Gastrocnemius medialis (tissue), 4 donors: ENCODE results near the gene PRDX5. TPM values are rescaled to one million over a fixed set of nuclear protein-coding genes. Genes with fewer than 3 reads are reported as not detected.
"Not testable (repeated sequence)": the region's sequence is repeated elsewhere in the genome, so short reads cannot be mapped to it uniquely, and the experiment has no call there.

ENCODE experiments used
- ATAC-seq, 2 donors: fragments of 150-250 bp; one replicate each; pipeline ENCODE4 v1.9.1; 2016
- DNase-seq, 2 donors: peaks; one replicate each; pipeline ENCODE4 v3.0.0-alpha.2; 2019
- H3K27ac ChIP-seq, 4 donors: fragments of 200-600 bp; sonication (generic); 1 replicate in 1 of 4; 2 replicates in 3 of 4; pipeline ENCODE4 v1.5.1; 2016 to 2018; ENCODE audit warnings: mild to moderate bottlenecking in 2 of 4, moderate library complexity in 1 of 4
- H3K27me3 ChIP-seq, 3 donors: fragments of 200-600 bp; sonication (generic) in 2 of 3; 1 replicate in 1 of 3; 2 replicates in 2 of 3; pipeline versions ENCODE4 v1.5.1 to v1.6.0; 2016 to 2019; ENCODE audit warnings: mild to moderate bottlenecking in 1 of 3, moderate library complexity in 1 of 3
- H3K36me3 ChIP-seq, 2 donors: fragments of 200-600 bp; sonication (generic) in 1 of 2; one replicate each; pipeline ENCODE4 v1.5.1; 2017 to 2018
- H3K4me1 ChIP-seq, 2 donors: fragments of 200-600 bp; sonication (generic) in 1 of 2; one replicate each; pipeline ENCODE4 v1.5.1; 2016 to 2017; ENCODE audit warnings: mild to moderate bottlenecking in 2 of 2
- H3K4me3 ChIP-seq, 4 donors: fragments of 200-600 bp; sonication (generic) in 3 of 4; 1 replicate in 1 of 4; 2 replicates in 3 of 4; pipeline ENCODE4 v1.5.1; 2016 to 2019; ENCODE audit warnings: mild to moderate bottlenecking in 2 of 4
- H3K9me3 ChIP-seq, 3 donors: fragments of 200-600 bp; sonication (generic) in 2 of 3; 1 replicate in 1 of 3; 2 replicates in 2 of 3; pipeline ENCODE4 v1.5.1; 2016 to 2019
- POLR2A ChIP-seq, 2 donors: fragments of 450-650 bp; IDR thresholded peaks; one replicate each; pipeline ENCODE4 v1.6.1; 2017; ENCODE audit warnings: antibody characterized with exemption in 2 of 2, mild to moderate bottlenecking in 2 of 2, moderate library complexity in 2 of 2
- in situ Hi-C, 4 donors: fragments of 200-750 bp; cut with MboI; loops; one replicate each; pipeline versions ENCODE4 v1.15.0 to v1.8.0; 2017; ENCODE audit warnings: low sequenced_read_pairs in 4 of 4
- intact Hi-C: fragments of 100-400 bp; cut with DNase I; formaldehyde crosslinking; loops from one replicate; pipeline ENCODE4 v1.15.1; 2023; ENCODE audit warnings: low total_unique reads
- total RNA-seq, 4 donors: library from RNA; depleted of rRNA; stranded (reverse); fragments of >200 nt; gene quantifications; one replicate each; pipeline versions ENCODE4 v1.1.0 to v1.2.3, GENCODE V29; 2016
- TF ChIP-seq, protein P1 (sequence below), 5 experiments: fragments of 450-650 bp in 3 of 5; fragments of 200-600 bp in 2 of 5; sonication (generic) in 2 of 5; IDR thresholded peaks in 4 of 5; conservative IDR thresholded peaks in 1 of 5; 1 replicate in 4 of 5; 2 replicates in 1 of 5; pipeline ENCODE4 v1.5.1; 2016 to 2019; ENCODE audit warnings: antibody characterized with exemption in 5 of 5, mild to moderate bottlenecking in 3 of 5, moderate library complexity in 3 of 5

The PRDX5 gene
- total RNA-seq, 4 donors from 2014 or later = 170 to 257 (median 219) TPM

- H3K4me3 ChIP-seq = no peak overlapping the region
- TF ChIP-seq, protein P1, sequence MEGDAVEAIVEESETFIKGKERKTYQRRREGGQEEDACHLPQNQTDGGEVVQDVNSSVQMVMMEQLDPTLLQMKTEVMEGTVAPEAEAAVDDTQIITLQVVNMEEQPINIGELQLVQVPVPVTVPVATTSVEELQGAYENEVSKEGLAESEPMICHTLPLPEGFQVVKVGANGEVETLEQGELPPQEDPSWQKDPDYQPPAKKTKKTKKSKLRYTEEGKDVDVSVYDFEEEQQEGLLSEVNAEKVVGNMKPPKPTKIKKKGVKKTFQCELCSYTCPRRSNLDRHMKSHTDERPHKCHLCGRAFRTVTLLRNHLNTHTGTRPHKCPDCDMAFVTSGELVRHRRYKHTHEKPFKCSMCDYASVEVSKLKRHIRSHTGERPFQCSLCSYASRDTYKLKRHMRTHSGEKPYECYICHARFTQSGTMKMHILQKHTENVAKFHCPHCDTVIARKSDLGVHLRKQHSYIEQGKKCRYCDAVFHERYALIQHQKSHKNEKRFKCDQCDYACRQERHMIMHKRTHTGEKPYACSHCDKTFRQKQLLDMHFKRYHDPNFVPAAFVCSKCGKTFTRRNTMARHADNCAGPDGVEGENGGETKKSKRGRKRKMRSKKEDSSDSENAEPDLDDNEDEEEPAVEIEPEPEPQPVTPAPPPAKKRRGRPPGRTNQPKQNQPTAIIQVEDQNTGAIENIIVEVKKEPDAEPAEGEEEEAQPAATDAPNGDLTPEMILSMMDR (IDR thresholded peaks at IDR 0.05 in 4 of 5, conservative IDR thresholded peaks at IDR 0.05 in 1 of 5) = no peak
- TF ChIP-seq POLR2A (IDR thresholded peaks at IDR 0.05) = no peak
- DNase-seq (no peak), ATAC-seq (no peak)
- H3K27me3 ChIP-seq = no peaks in the 10 kb centered on the region
- no peaks in the 10 kb centered on the region for H3K9me3 ChIP-seq
- in situ Hi-C loops (no loop called here), intact Hi-C loops (no loop called here)
- no peak overlapping the region for H3K27ac ChIP-seq
- H3K4me1 ChIP-seq = peaks cover 8 to 14% of the 10 kb centered on the region in 2 donors
- H3K36me3 ChIP-seq = peaks cover 0 to 17% of the 10 kb centered on the region in 2 donors
Measured at GRCh38 chr11:64321533-64321932, 3.6 kb downstream of the PRDX5 start.

DNA sequence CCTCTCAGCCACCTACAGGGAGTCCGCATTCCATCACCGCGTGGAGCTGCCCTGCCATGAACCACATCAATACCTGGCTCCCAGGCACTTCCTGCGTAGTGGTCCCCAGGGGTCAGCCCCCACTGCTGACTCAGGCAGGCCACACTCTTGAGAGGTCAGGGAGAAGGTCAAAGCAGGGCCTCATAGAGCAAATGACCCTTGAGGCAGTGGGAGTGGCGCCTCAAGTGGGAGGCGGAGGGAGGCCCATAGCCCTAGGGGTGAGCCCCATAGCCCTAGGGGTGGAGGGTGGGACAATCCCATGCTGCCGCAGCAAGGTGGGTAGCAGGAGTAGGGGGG lies 5.0 kb downstream of the PRDX5 start:
- H3K27me3 ChIP-seq = no peaks in the 10 kb centered on the region
- intact Hi-C loops = no loop called here

GRCh38 chr11:64323373-64323772 lies 5.5 kb downstream of the PRDX5 start:
- no peak for ATAC-seq
- in situ Hi-C loops = no loop called here
- H3K27me3 ChIP-seq = no peaks in the 10 kb centered on the region
- peaks cover 5 to 9% of the 10 kb centered on the region in 2 donors for H3K4me1 ChIP-seq
- no peak for DNase-seq
- peaks cover 0 to 17% of the 10 kb centered on the region in 2 donors for H3K36me3 ChIP-seq
- H3K4me3 ChIP-seq = no peak overlapping the region
- no peaks in the 10 kb centered on the region for H3K9me3 ChIP-seq
- intact Hi-C loops = no loop called here
- TF ChIP-seq, protein P1 (IDR thresholded peaks at IDR 0.05 in 4 of 5, conservative IDR thresholded peaks at IDR 0.05 in 1 of 5) = no peak
- TF ChIP-seq POLR2A (IDR thresholded peaks at IDR 0.05) = no peak
- no peak overlapping the region for H3K27ac ChIP-seq

More for the DNA sequence above, 5.0 kb downstream of the PRDX5 start:
- in situ Hi-C loops = no loop called here
- no peak for TF ChIP-seq POLR2A (IDR thresholded peaks at IDR 0.05)
- TF ChIP-seq, protein P1 (IDR thresholded peaks at IDR 0.05 in 4 of 5, conservative IDR thresholded peaks at IDR 0.05 in 1 of 5) = no peak
- Histone ChIP-seq H3K4me3 (no peak overlapping the region), H3K27ac (no peak overlapping the region), H3K9me3 (no peaks in the 10 kb centered on the region), H3K4me1 (peaks cover 5 to 10% of the 10 kb centered on the region in 2 donors), H3K36me3 (peaks cover 0 to 17% of the 10 kb centered on the region in 2 donors)
- no peak for DNase-seq
- ATAC-seq = no peak

- H3K9me3 ChIP-seq, DNase-seq, H3K27ac ChIP-seq, H3K4me3 ChIP-seq, ATAC-seq, H3K4me1 ChIP-seq, intact Hi-C loops, in situ Hi-C loops, H3K27me3 ChIP-seq: not testable (repeated sequence)
- H3K36me3 ChIP-seq = peaks cover 0 to 17% of the 10 kb centered on the region in 2 donors
Measured at GRCh38 chr11:64323984-64324383, 6.1 kb downstream of the PRDX5 start.

GRCh38 chr11:64324692-64325469 lies 7.0 kb downstream of the PRDX5 start:
- Histone ChIP-seq H3K27ac (no peak overlapping the region), H3K9me3 (no peaks in the 10 kb centered on the region), H3K4me3 (no peak overlapping the region), H3K27me3 (no peaks in the 10 kb centered on the region), H3K4me1 (peaks cover 0 to 8% of the 10 kb centered on the region in 2 donors), H3K36me3 (peaks cover 0 to 16% of the 10 kb centered on the region in 2 donors)
- DNase-seq (no peak), ATAC-seq (no peak)
- TF ChIP-seq POLR2A (IDR thresholded peaks at IDR 0.05) = no peak
- TF ChIP-seq, protein P1 (IDR thresholded peaks at IDR 0.05 in 4 of 5, conservative IDR thresholded peaks at IDR 0.05 in 1 of 5) = no peak
- intact Hi-C loops (no loop called here), in situ Hi-C loops (no loop called here)
